HepG2 (cell line): ENCODE data around the gene MYO18B. TPM values are rescaled to one million over a fixed set of nuclear protein-coding genes. Genes with fewer than 3 reads are reported as not detected.

Experiments
- AHDC1 ChIP-seq: sonication (generic); formaldehyde crosslinking; IDR thresholded peaks from 2 replicates; pipeline ENCODE4 v1.5.1; 2020; ENCODE audit warnings: mild to moderate bottlenecking, missing genetic modification reagents, borderline replicate concordance
- ATF5 ChIP-seq: sonication (generic); formaldehyde crosslinking; IDR thresholded peaks from 2 replicates; pipeline ENCODE4 v1.4.0; 2020; ENCODE audit warnings: mild to moderate bottlenecking, low read depth, missing genetic modification reagents
- FOSL2 ChIP-seq: sonication (generic); formaldehyde crosslinking; IDR thresholded peaks from 2 replicates; pipeline ENCODE4 v1.4.0; 2020; ENCODE audit warnings: missing genetic modification reagents
- MEF2D ChIP-seq: sonication (generic); formaldehyde crosslinking; IDR thresholded peaks from 2 replicates; pipeline ENCODE4 v1.5.1; 2020; ENCODE audit warnings: mild to moderate bottlenecking, missing genetic modification reagents
- PHF8 ChIP-seq: sonication (generic); formaldehyde crosslinking; IDR thresholded peaks from 2 replicates; pipeline ENCODE4 v1.5.0; 2020; ENCODE audit warnings: missing genetic modification reagents
- RAD21 ChIP-seq: fragments of 450-650 bp; formaldehyde crosslinking; IDR thresholded peaks from 2 replicates; pipeline ENCODE4 v1.5.0; 2020; ENCODE audit warnings: mild to moderate bottlenecking
- RBAK ChIP-seq: sonication (generic); formaldehyde crosslinking; IDR thresholded peaks from 2 replicates; pipeline ENCODE4 v1.5.1; 2020; ENCODE audit warnings: mild to moderate bottlenecking, missing genetic modification reagents
- SALL1 ChIP-seq: sonication (generic); formaldehyde crosslinking; IDR thresholded peaks from 2 replicates; pipeline ENCODE4 v1.8.0; 2022; ENCODE audit warnings: mild to moderate bottlenecking, missing genetic modification reagents
- ZBTB39 ChIP-seq: sonication (generic); formaldehyde crosslinking; IDR thresholded peaks from 2 replicates; pipeline ENCODE4 v1.5.0; 2020; ENCODE audit warnings: missing genetic modification reagents
- ZFP41 ChIP-seq: sonication (generic); formaldehyde crosslinking; IDR thresholded peaks from 2 replicates; pipeline ENCODE4 v1.4.0; 2020; ENCODE audit warnings: mild to moderate bottlenecking, missing genetic modification reagents, borderline replicate concordance
- ZNF225 ChIP-seq: sonication (generic); formaldehyde crosslinking; IDR thresholded peaks from 2 replicates; pipeline ENCODE4 v1.4.0; 2020; ENCODE audit warnings: mild to moderate bottlenecking, missing genetic modification reagents
- ZNF343 ChIP-seq: sonication (generic); formaldehyde crosslinking; IDR thresholded peaks from 2 replicates; pipeline ENCODE4 v1.4.0; 2020; ENCODE audit warnings: mild to moderate bottlenecking, missing genetic modification reagents
- ZNF414 ChIP-seq: sonication (generic); formaldehyde crosslinking; IDR thresholded peaks from 2 replicates; pipeline ENCODE4 v1.5.0; 2020; ENCODE audit warnings: missing genetic modification reagents
- ZNF547 ChIP-seq: sonication (generic); formaldehyde crosslinking; IDR thresholded peaks from 2 replicates; pipeline ENCODE4 v1.5.1; 2020; ENCODE audit warnings: mild to moderate bottlenecking, missing genetic modification reagents
- ZNF740 ChIP-seq: sonication (generic); formaldehyde crosslinking; IDR thresholded peaks from 2 replicates; pipeline ENCODE4 v1.4.0; 2020; ENCODE audit warnings: missing genetic modification reagents
- ZNF777 ChIP-seq: sonication (generic); formaldehyde crosslinking; IDR thresholded peaks from 2 replicates; pipeline ENCODE4 v1.4.0; 2020; ENCODE audit warnings: missing genetic modification reagents
- polyA plus RNA-seq, 8 experiments: library from polyadenylated mRNA; depleted of rRNA in 3 of 8; stranded (reverse) in 7 of 8; unstranded in 1 of 8; fragments of >200 nt; fragmentation: Illumina TruSeq in 4 of 8; extraction: Trizol in 4 of 8; gene quantifications; 2 replicates each; pipeline versions ENCODE4 v1.2.1 to v1.2.3, GENCODE V29; 2011 to 2016; ENCODE audit warnings: low read depth in 4 of 8, missing spikeins in 1 of 8, mixed read lengths in 1 of 8; ENCODE audit not compliant: insufficient read depth in 1 of 8
- total RNA-seq, 5 experiments: library from RNA; depleted of rRNA; stranded (reverse); fragments of >200 nt; fragmentation: Illumina TruSeq; extraction: Trizol; gene quantifications; 2 replicates each; pipeline ENCODE4 v1.2.3, GENCODE V29; 2016; ENCODE audit warnings: low read depth in 1 of 5

Gene MYO18B
- total and polyA plus RNA-seq, 2 of the 13 experiments (the other 11 are each of a cell fraction or from before 2014, with no cell fraction given): 0.01 TPM; not detected in 1

GRCh38 chr22:25896098-25896497, 154.1 kb downstream of the MYO18B start (continued):
- TF ChIP-seq ZNF740: no peak
- TF ChIP-seq ZNF343 (CRISPR knock-in tag): no peak
- no peak for TF ChIP-seq SALL1 (CRISPR knock-in tag)
- TF ChIP-seq PHF8 (CRISPR knock-in tag): no peak
- TF ChIP-seq AHDC1 (CRISPR knock-in tag): no peak
- no peak for TF ChIP-seq ZNF414
- no peak for TF ChIP-seq ZNF225 (CRISPR knock-in tag)
- no peak for TF ChIP-seq ATF5
- 0 out of 2 replicates have a peak, but pooled peaks have one; percentile 23 for TF ChIP-seq RAD21 (CRISPR knock-in tag)
- no peak for TF ChIP-seq RBAK (CRISPR knock-in tag)
- TF ChIP-seq MEF2D (CRISPR knock-in tag): no peak
- TF ChIP-seq FOSL2 (CRISPR knock-in tag): no peak
- TF ChIP-seq ZNF777: no peak
- no peak for TF ChIP-seq ZNF547 (CRISPR knock-in tag)
- no peak for TF ChIP-seq ZBTB39 (CRISPR knock-in tag)
- no peak for TF ChIP-seq ZFP41
